B cell (primary cell): Measurements from ENCODE around the gene NLGN4Y.
"Not testable (repeated sequence)": the region's sequence is repeated elsewhere in the genome, so short reads cannot be mapped to it uniquely, and the experiment has no call there.

Source experiments
- CTCF ChIP-seq: fragments of 200-600 bp; IDR thresholded peaks from one replicate; pipeline ENCODE4 v1.8.0; 2022; ENCODE audit warnings: antibody characterized with exemption, mild to moderate bottlenecking
- EZH2 ChIP-seq: IDR thresholded peaks from 2 replicates; pipeline ENCODE4 v1.6.1; 2012; ENCODE audit warnings: borderline replicate concordance, low read depth, mild to moderate bottlenecking, moderate library complexity, low read length; ENCODE audit not compliant: insufficient read depth, poor library complexity, severe bottlenecking

- TF ChIP-seq CTCF, EZH2: not testable (repeated sequence)
Measured at GRCh38 chrY:14861033-14861432, 336.7 kb downstream of the NLGN4Y start.
